SU-DHL-6 (cell line): ENCODE data around the gene PHOX2B.

Experiments used
- H2AFZ ChIP-seq: fragments of 200-600 bp; sonication (generic); 2 replicates; pipeline ENCODE4 v1.6.1; 2014; ENCODE audit warnings: low read depth, mild to moderate bottlenecking, moderate library complexity, mixed read lengths, antibody characterized with exemption, low read length; ENCODE audit not compliant: severe bottlenecking
- H3F3A ChIP-seq: fragments of 200-600 bp; shearing (Covaris generic); 2 replicates; pipeline ENCODE4 v1.6.0; 2016; ENCODE audit warnings: antibody characterized with exemption, mild to moderate bottlenecking; ENCODE audit not compliant: insufficient read depth
- H3K27ac ChIP-seq: fragments of 200-600 bp; sonication (generic); 2 replicates; pipeline ENCODE4 v1.5.1; 2016; ENCODE audit warnings: low read depth, mild to moderate bottlenecking, low read length, moderate library complexity, mixed read lengths
- H3K27me3 ChIP-seq: fragments of 200-600 bp; sonication (generic), shearing (Covaris generic); 2 replicates; pipeline ENCODE4 v1.6.0; 2014; ENCODE audit warnings: mild to moderate bottlenecking, low read length
- H3K36me3 ChIP-seq: fragments of 200-600 bp; sonication (generic); 2 replicates; pipeline ENCODE4 v1.6.1; 2014; ENCODE audit warnings: mild to moderate bottlenecking, low read length, mixed read lengths
- H3K4me2 ChIP-seq: fragments of 300-600, 200-600 bp; shearing (Covaris generic), sonication (generic); 2 replicates; pipeline ENCODE4 v1.6.0; 2014; ENCODE audit warnings: low read length, low read depth, mild to moderate bottlenecking; ENCODE audit not compliant: poor library complexity, severe bottlenecking
- H3K4me3 ChIP-seq: fragments of 200-600 bp; sonication (generic); 2 replicates; pipeline ENCODE4 v1.5.1; 2014; ENCODE audit warnings: antibody characterized with exemption, low read length, mild to moderate bottlenecking, mixed read lengths; ENCODE audit not compliant: insufficient read depth, poor library complexity, severe bottlenecking
- H3K79me2 ChIP-seq: fragments of 200-600 bp; sonication (generic); 2 replicates; pipeline ENCODE4 v1.6.1; 2014; ENCODE audit warnings: mild to moderate bottlenecking, low read length, moderate library complexity; ENCODE audit not compliant: insufficient read depth
- H3K9ac ChIP-seq: fragments of 200-600 bp; sonication (generic); 2 replicates; pipeline ENCODE4 v1.7.0; 2014; ENCODE audit warnings: mild to moderate bottlenecking, low read length
- H3K9me2 ChIP-seq: fragments of 200-600 bp; sonication (generic); replicated peaks from 2 replicates; pipeline ENCODE4 v1.6.1; 2014; ENCODE audit warnings: low read length; ENCODE audit not compliant: insufficient read depth
- H3K9me3 ChIP-seq: fragments of 200-600 bp; sonication (generic); 2 replicates; pipeline ENCODE4 v1.6.1; 2014; ENCODE audit warnings: low read length, mixed read lengths; ENCODE audit not compliant: insufficient read depth
- H4K20me1 ChIP-seq: fragments of 200-600 bp; sonication (generic); 2 replicates; pipeline ENCODE4 v1.6.1; 2014; ENCODE audit warnings: low read depth, mild to moderate bottlenecking, antibody characterized with exemption, low read length, moderate library complexity, mixed read lengths
- CTCF ChIP-seq: fragments of 200-600 bp; sonication (generic); IDR thresholded peaks from one replicate; pipeline ENCODE4 v1.5.1; 2017; ENCODE audit warnings: antibody characterized with exemption, mild to moderate bottlenecking, low read length, moderate library complexity; ENCODE audit not compliant: insufficient read depth, poor library complexity, severe bottlenecking
- EZH2phosphoT487 ChIP-seq: fragments of 200-600 bp; sonication (generic), shearing (Covaris generic); conservative IDR thresholded peaks from 2 replicates; pipeline ENCODE4 v1.6.1; 2018; ENCODE audit warnings: mild to moderate bottlenecking, antibody characterized with exemption, low read length, moderate library complexity, mixed read lengths

The PHOX2B gene

GRCh38 chr4:41746440-41747229 is 1.9 kb downstream of the PHOX2B start:
- H4K20me1 ChIP-seq: no peaks in the 10 kb centered on the region
- no peaks in the 10 kb centered on the region for H3K9me2 ChIP-seq
- no peak overlapping the region for H3K27ac ChIP-seq
- H3K4me3 ChIP-seq: no peak overlapping the region
- no peaks in the 10 kb centered on the region for H3K79me2 ChIP-seq
- no peaks in the 10 kb centered on the region for H3K36me3 ChIP-seq
- no peak overlapping the region for H3K9ac ChIP-seq
- H3K9me3 ChIP-seq: no peaks in the 10 kb centered on the region
- TF ChIP-seq EZH2phosphoT487 (no peak), CTCF (no peak)
- no peak overlapping the region for H2AFZ ChIP-seq
- no peaks in the 10 kb centered on the region for H3K27me3 ChIP-seq
- H3F3A ChIP-seq: no peaks in the 10 kb centered on the region
- H3K4me2 ChIP-seq: no peak overlapping the region

- Histone ChIP-seq H4K20me1 (no peaks in the 10 kb centered on the region), H3K36me3 (no peaks in the 10 kb centered on the region), H2AFZ (no peak overlapping the region), H3K9me3 (no peaks in the 10 kb centered on the region), H3K27me3 (no peaks in the 10 kb centered on the region), H3K4me2 (no peak overlapping the region), H3K79me2 (no peaks in the 10 kb centered on the region), H3K4me3 (no peak overlapping the region), H3F3A (no peaks in the 10 kb centered on the region), H3K9me2 (no peaks in the 10 kb centered on the region), H3K27ac (no peak overlapping the region), H3K9ac (no peak overlapping the region)
- TF ChIP-seq EZH2phosphoT487 (no peak), CTCF (no peak)
Measured at GRCh38 chr4:41746025-41746439, 2.5 kb downstream of the PHOX2B start.

- no peak overlapping the region for H3K27ac ChIP-seq
- no peaks in the 10 kb centered on the region for H4K20me1 ChIP-seq
- H3K9ac ChIP-seq: no peak overlapping the region
- no peaks in the 10 kb centered on the region for H3K27me3 ChIP-seq
- no peaks in the 10 kb centered on the region for H3K9me3 ChIP-seq
- H3K79me2 ChIP-seq: no peaks in the 10 kb centered on the region
- no peaks in the 10 kb centered on the region for H3K9me2 ChIP-seq
- H3K4me2 ChIP-seq: no peak overlapping the region
- TF ChIP-seq EZH2phosphoT487 (no peak), CTCF (no peak)
- H3K4me3 ChIP-seq: no peak overlapping the region
- no peak overlapping the region for H2AFZ ChIP-seq
- H3K36me3 ChIP-seq: no peaks in the 10 kb centered on the region
- H3F3A ChIP-seq: no peaks in the 10 kb centered on the region
Measured at GRCh38 chr4:41745292-41746024, 3.1 kb downstream of the PHOX2B start.
